DOHH2 (cell line): ENCODE data around the gene SYNJ2.

Experiments used
- EZH2phosphoT487 ChIP-seq: fragments of 200-600 bp; sonication (generic); IDR thresholded peaks from 2 replicates; pipeline ENCODE4 v1.6.1; 2017; ENCODE audit warnings: borderline replicate concordance, mild to moderate bottlenecking, antibody characterized with exemption, low read length, moderate library complexity, mixed read lengths
- TF ChIP-seq, protein P1 (sequence below): fragments of 200-600 bp; sonication (generic); IDR thresholded peaks from one replicate; pipeline ENCODE4 v1.5.1; 2014; ENCODE audit warnings: antibody characterized with exemption, mild to moderate bottlenecking, low read depth, low read length; ENCODE audit not compliant: poor library complexity, severe bottlenecking

DNA sequence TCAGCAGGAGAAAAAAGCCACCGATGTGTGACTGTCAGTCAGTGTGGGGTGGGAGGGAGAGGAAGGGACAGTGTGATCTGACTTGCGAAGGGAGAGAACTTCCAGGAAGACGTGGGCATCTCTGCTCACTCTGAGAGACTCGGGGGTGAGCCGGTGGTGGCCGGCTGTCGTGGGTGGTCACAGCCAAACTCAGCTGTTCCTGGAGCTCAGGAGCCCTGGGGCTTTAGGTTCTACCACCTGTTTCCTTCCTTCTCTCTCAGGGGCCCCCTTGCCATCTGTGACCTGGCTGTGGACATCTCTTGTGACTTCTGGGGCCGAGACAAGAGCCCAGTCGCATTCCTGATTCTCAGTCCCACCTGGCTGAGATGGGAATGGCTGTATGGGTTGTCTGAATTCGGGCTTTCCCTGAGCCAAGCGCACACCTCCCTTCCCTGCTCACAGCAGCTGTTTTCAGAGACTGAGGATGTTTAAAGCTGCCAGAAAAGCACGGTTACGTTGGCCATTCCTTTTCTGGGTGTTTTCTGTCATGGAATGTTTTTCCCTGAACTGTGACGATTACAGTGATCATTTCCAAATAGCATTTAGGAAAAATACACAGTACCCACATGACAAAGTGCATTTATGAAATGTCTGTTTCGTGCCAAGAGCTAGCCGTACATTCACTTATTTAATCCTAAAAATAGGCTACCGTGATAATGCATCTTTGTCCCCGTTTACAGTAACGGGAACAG lies 36.5 kb downstream of the SYNJ2 start:
- TF ChIP-seq, protein P1, sequence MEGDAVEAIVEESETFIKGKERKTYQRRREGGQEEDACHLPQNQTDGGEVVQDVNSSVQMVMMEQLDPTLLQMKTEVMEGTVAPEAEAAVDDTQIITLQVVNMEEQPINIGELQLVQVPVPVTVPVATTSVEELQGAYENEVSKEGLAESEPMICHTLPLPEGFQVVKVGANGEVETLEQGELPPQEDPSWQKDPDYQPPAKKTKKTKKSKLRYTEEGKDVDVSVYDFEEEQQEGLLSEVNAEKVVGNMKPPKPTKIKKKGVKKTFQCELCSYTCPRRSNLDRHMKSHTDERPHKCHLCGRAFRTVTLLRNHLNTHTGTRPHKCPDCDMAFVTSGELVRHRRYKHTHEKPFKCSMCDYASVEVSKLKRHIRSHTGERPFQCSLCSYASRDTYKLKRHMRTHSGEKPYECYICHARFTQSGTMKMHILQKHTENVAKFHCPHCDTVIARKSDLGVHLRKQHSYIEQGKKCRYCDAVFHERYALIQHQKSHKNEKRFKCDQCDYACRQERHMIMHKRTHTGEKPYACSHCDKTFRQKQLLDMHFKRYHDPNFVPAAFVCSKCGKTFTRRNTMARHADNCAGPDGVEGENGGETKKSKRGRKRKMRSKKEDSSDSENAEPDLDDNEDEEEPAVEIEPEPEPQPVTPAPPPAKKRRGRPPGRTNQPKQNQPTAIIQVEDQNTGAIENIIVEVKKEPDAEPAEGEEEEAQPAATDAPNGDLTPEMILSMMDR, result no peak
- TF ChIP-seq EZH2phosphoT487, result no peak
